K562 (cell line): ENCODE measurements around the gene DENND10. TPM values are rescaled to one million over a fixed set of nuclear protein-coding genes. Genes with fewer than 3 reads are reported as not detected.
A peak's percentile ranks its signal among the peaks of the same experiment; 100 is the strongest.

Experiments used
- GTF3C2 ChIP-seq: IDR thresholded peaks from 3 replicates; pipeline ENCODE4 v1.6.1; 2011; ENCODE audit warnings: borderline replicate concordance, mild to moderate bottlenecking, moderate library complexity; ENCODE audit not compliant: insufficient read length; ENCODE audit errors: extremely low read depth
- HES1 ChIP-seq: fragments of 450-650 bp; IDR thresholded peaks from 2 replicates; pipeline ENCODE4 v1.6.1; 2016; ENCODE audit warnings: low read depth, mild to moderate bottlenecking, moderate library complexity
- HIVEP1 ChIP-seq: fragments of 250-450 bp; sonication (Bioruptor Pico); IDR thresholded peaks from 2 replicates; pipeline ENCODE4 v1.4.0; 2020; ENCODE audit warnings: mild to moderate bottlenecking
- KAT8 ChIP-seq: fragments of 450-650 bp; IDR thresholded peaks from 2 replicates; pipeline ENCODE4 v1.6.1; 2016; ENCODE audit warnings: low read depth, mild to moderate bottlenecking
- KLF1 ChIP-seq: fragments of 450-650 bp; IDR thresholded peaks from 2 replicates; pipeline ENCODE4 v1.6.1; 2016; ENCODE audit warnings: missing genetic modification characterization, missing compliant biosample characterization
- KLF10 ChIP-seq: fragments of 250-450 bp; sonication (Bioruptor Pico); IDR thresholded peaks from 2 replicates; pipeline ENCODE4 v1.6.1; 2021; ENCODE audit warnings: matching md5 sums
- PRMT5 ChIP-seq: sonication (generic); formaldehyde crosslinking; IDR thresholded peaks from 2 replicates; pipeline ENCODE4 v1.5.0; 2020; ENCODE audit warnings: missing genetic modification reagents
- RNF219 ChIP-seq: fragments of 250-450 bp; sonication (Bioruptor Pico); IDR thresholded peaks from 2 replicates; pipeline ENCODE4 v1.5.0; 2022; ENCODE audit warnings: mild to moderate bottlenecking
- SAFB2 ChIP-seq: fragments of 200-400 bp; formaldehyde crosslinking; IDR thresholded peaks from 2 replicates; pipeline ENCODE4 v1.6.1; 2018; ENCODE audit warnings: borderline replicate concordance, low read length, low read depth, moderate library complexity; ENCODE audit not compliant: severe bottlenecking
- SNIP1 ChIP-seq: fragments of 450-650 bp; IDR thresholded peaks from 2 replicates; pipeline ENCODE4 v1.7.1; 2017; ENCODE audit warnings: low read depth, mild to moderate bottlenecking
- ZNF121 ChIP-seq: sonication (generic); formaldehyde crosslinking; conservative IDR thresholded peaks from 2 replicates; pipeline ENCODE4 v1.8.0; 2022; ENCODE audit warnings: missing genetic modification reagents
- ZNF134 ChIP-seq: fragments of 250-450 bp; sonication (Bioruptor Pico); conservative IDR thresholded peaks from 2 replicates; pipeline ENCODE4 v1.4.0; 2020
- ZNF699 ChIP-seq: fragments of 250-450 bp; sonication (Bioruptor Pico); IDR thresholded peaks from 2 replicates; pipeline ENCODE4 v1.8.0; 2021; ENCODE audit warnings: mild to moderate bottlenecking, moderate library complexity; ENCODE audit not compliant: insufficient replicate concordance
- polyA plus RNA-seq, 8 experiments: library from polyadenylated mRNA; depleted of rRNA in 4 of 8; stranded (reverse) in 5 of 8; unstranded in 3 of 8; fragments of >200 nt; fragmentation: Nextera tagmentation in 2 of 8; fragmentation: Illumina TruSeq in 1 of 8; extraction: Ambion mirVana in 2 of 8; extraction: Trizol in 1 of 8; gene quantifications; 2 replicates each; pipeline versions ENCODE4 v1.2.1 to v1.2.3, GENCODE V29; 2011 to 2014; ENCODE audit warnings: inconsistent platforms in 1 of 8, missing spikeins in 1 of 8
- total RNA-seq, 7 experiments: library from RNA; depleted of rRNA in 6 of 7; stranded (reverse); fragments of >200 nt in 6 of 7; fragmentation: Illumina TruSeq in 2 of 7; extraction: Trizol in 2 of 7; gene quantifications; 2 replicates each; pipeline versions ENCODE4 v1.2.1 to v1.2.3, GENCODE V29; 2011 to 2021; ENCODE audit warnings: low replicate concordance in 1 of 7
- TF ChIP-seq, protein P1 (sequence below): fragments of 450-650 bp; IDR thresholded peaks from 2 replicates; pipeline ENCODE4 v1.6.1; 2016; ENCODE audit warnings: mild to moderate bottlenecking
- TF ChIP-seq, protein P2 (sequence below): fragments of 450-650 bp; IDR thresholded peaks from 2 replicates; pipeline ENCODE4 v1.6.1; 2017; ENCODE audit warnings: mild to moderate bottlenecking, moderate library complexity

Gene DENND10
- total and polyA plus RNA-seq, 9 of the 15 experiments (the other 6 are each of a cell fraction or from before 2014, with no cell fraction given): 9.4 to 20.0 (median 12.5) TPM

- TF ChIP-seq, protein P1, sequence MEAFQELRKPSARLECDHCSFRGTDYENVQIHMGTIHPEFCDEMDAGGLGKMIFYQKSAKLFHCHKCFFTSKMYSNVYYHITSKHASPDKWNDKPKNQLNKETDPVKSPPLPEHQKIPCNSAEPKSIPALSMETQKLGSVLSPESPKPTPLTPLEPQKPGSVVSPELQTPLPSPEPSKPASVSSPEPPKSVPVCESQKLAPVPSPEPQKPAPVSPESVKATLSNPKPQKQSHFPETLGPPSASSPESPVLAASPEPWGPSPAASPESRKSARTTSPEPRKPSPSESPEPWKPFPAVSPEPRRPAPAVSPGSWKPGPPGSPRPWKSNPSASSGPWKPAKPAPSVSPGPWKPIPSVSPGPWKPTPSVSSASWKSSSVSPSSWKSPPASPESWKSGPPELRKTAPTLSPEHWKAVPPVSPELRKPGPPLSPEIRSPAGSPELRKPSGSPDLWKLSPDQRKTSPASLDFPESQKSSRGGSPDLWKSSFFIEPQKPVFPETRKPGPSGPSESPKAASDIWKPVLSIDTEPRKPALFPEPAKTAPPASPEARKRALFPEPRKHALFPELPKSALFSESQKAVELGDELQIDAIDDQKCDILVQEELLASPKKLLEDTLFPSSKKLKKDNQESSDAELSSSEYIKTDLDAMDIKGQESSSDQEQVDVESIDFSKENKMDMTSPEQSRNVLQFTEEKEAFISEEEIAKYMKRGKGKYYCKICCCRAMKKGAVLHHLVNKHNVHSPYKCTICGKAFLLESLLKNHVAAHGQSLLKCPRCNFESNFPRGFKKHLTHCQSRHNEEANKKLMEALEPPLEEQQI: no peak
- TF ChIP-seq ZNF134 (no peak), RNF219 (no peak), KLF1 (tag) (0 out of 2 replicates have a peak, but pooled peaks have one; percentile 47), PRMT5 (CRISPR knock-in tag) (no peak), HES1 (no peak), HIVEP1 (CRISPR knock-in tag) (no peak), SAFB2 (no peak), ZNF699 (CRISPR knock-in tag) (no peak), KLF10 (CRISPR knock-in tag) (no peak), GTF3C2 (no peak), ZNF121 (CRISPR knock-in tag) (no peak), SNIP1 (no peak), KAT8 (no peak)
- TF ChIP-seq, protein P2, sequence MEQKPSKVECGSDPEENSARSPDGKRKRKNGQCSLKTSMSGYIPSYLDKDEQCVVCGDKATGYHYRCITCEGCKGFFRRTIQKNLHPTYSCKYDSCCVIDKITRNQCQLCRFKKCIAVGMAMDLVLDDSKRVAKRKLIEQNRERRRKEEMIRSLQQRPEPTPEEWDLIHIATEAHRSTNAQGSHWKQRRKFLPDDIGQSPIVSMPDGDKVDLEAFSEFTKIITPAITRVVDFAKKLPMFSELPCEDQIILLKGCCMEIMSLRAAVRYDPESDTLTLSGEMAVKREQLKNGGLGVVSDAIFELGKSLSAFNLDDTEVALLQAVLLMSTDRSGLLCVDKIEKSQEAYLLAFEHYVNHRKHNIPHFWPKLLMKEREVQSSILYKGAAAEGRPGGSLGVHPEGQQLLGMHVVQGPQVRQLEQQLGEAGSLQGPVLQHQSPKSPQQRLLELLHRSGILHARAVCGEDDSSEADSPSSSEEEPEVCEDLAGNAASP: no peak
These were observed 61.5 kb downstream of the DENND10 start, which contains the start of gene SFXN4 (continued) for GRCh38 chr10:119165171-119166117.
